ENCODE results near the gene UQCRQ.
A peak's percentile ranks its signal among the peaks of the same experiment; 100 is the strongest.

UQCRQ gene

GRCh38 chr5:132866342-132867045 is at the start of gene UQCRQ, which contains the start of gene GDF9:
TSS of gene UQCRQ (plus strand) at chr5:132866642. CDS start at chr5:132866882, 240 bp downstream.
TSS of gene GDF9 (minus strand) at chr5:132866469. CDS start at chr5:132864533, 1,936 bp downstream.
- DNase-seq (ENCODE audit: low spot score), result peak; percentile 100

GRCh38 chr5:132817011-132817410 is 49.4 kb upstream of the UQCRQ start:
- DNase-seq (ENCODE audit: low spot score), result no peak

- no peak for DNase-seq (ENCODE audit: low spot score)
Observed at GRCh38 chr5:132819468-132819867, 47.0 kb upstream of the UQCRQ start.

- peak; percentile 93 for DNase-seq (ENCODE audit: low spot score)
Observed at GRCh38 chr5:132820162-132820754, 46.2 kb upstream of the UQCRQ start.

- DNase-seq (ENCODE audit: low spot score), result no peak
Observed at GRCh38 chr5:132821350-132821749, 45.1 kb upstream of the UQCRQ start.

- DNase-seq (ENCODE audit: low spot score), result no peak
Observed at GRCh38 chr5:132821791-132822190, 44.7 kb upstream of the UQCRQ start.

- DNase-seq (ENCODE audit: low spot score), result no peak
Observed at GRCh38 chr5:132822650-132823480, 43.6 kb upstream of the UQCRQ start.

- no peak for DNase-seq (ENCODE audit: low spot score)
Observed at GRCh38 chr5:132823481-132824050, 42.9 kb upstream of the UQCRQ start.

- DNase-seq (ENCODE audit: low spot score), result no peak
Observed at GRCh38 chr5:132824426-132824825, 42.0 kb upstream of the UQCRQ start.

- no peak for DNase-seq (ENCODE audit: low spot score)
Observed at GRCh38 chr5:132825033-132825833, 41.2 kb upstream of the UQCRQ start.

GRCh38 chr5:132825834-132826391 is 40.5 kb upstream of the UQCRQ start:
- DNase-seq (ENCODE audit: low spot score), result no peak

GRCh38 chr5:132826424-132827082 is 39.9 kb upstream of the UQCRQ start:
- DNase-seq (ENCODE audit: low spot score), result no peak

- DNase-seq (ENCODE audit: low spot score), result no peak
Observed at GRCh38 chr5:132827943-132828673, 38.3 kb upstream of the UQCRQ start.

- no peak for DNase-seq (ENCODE audit: low spot score)
Observed at GRCh38 chr5:132828846-132829494, 37.5 kb upstream of the UQCRQ start.

- peak; percentile 80 for DNase-seq (ENCODE audit: low spot score)
Observed at GRCh38 chr5:132829742-132830435, 36.6 kb upstream of the UQCRQ start.

- DNase-seq (ENCODE audit: low spot score), result peak; percentile 86
Observed at GRCh38 chr5:132830436-132831094, 35.9 kb upstream of the UQCRQ start, which contains the start of gene SHROOM1. TSS of gene SHROOM1 (minus strand) at chr5:132830647. CDS start at chr5:132826140, 4,507 bp downstream.

GRCh38 chr5:132831095-132831860 is 35.2 kb upstream of the UQCRQ start:
- DNase-seq (ENCODE audit: low spot score), result no peak

Measured in SW480 (cell line).